SU-DHL-6 (cell line): ENCODE data around the gene ROR1.

Experiments
- EZH2phosphoT487 ChIP-seq: fragments of 200-600 bp; sonication (generic), shearing (Covaris generic); conservative IDR thresholded peaks from 2 replicates; pipeline ENCODE4 v1.6.1; 2018; ENCODE audit warnings: mild to moderate bottlenecking, antibody characterized with exemption, low read length, moderate library complexity, mixed read lengths
- TF ChIP-seq, protein P1 (sequence below): fragments of 200-600 bp; sonication (generic); IDR thresholded peaks from one replicate; pipeline ENCODE4 v1.5.1; 2017; ENCODE audit warnings: antibody characterized with exemption, mild to moderate bottlenecking, low read length, moderate library complexity; ENCODE audit not compliant: insufficient read depth, poor library complexity, severe bottlenecking

DNA sequence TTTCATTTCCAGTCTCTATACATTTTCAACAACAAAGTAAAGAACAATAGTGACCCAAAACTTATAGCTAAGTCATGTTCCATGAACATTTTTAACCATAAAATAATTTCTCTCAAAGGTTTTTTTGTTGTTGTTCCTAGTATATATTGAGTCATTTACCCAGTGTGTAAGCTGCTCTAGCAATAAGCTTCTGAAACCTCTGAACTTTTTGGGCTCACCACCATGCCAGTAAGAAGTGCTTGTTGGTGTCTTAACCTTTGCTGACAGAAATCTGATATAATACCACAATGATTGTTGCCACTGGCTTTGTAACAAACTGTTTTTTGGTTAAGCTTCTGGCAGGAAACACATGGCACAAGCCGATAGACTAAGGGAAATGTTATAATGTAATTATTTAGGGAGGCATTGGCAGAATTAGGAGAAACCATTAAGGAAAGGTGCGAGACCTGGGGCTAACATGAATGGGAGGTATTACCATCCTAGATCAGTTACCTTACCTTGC, 377.0 kb downstream of the ROR1 start:
- TF ChIP-seq, protein P1, sequence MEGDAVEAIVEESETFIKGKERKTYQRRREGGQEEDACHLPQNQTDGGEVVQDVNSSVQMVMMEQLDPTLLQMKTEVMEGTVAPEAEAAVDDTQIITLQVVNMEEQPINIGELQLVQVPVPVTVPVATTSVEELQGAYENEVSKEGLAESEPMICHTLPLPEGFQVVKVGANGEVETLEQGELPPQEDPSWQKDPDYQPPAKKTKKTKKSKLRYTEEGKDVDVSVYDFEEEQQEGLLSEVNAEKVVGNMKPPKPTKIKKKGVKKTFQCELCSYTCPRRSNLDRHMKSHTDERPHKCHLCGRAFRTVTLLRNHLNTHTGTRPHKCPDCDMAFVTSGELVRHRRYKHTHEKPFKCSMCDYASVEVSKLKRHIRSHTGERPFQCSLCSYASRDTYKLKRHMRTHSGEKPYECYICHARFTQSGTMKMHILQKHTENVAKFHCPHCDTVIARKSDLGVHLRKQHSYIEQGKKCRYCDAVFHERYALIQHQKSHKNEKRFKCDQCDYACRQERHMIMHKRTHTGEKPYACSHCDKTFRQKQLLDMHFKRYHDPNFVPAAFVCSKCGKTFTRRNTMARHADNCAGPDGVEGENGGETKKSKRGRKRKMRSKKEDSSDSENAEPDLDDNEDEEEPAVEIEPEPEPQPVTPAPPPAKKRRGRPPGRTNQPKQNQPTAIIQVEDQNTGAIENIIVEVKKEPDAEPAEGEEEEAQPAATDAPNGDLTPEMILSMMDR: no peak
- no peak for TF ChIP-seq EZH2phosphoT487
